Vagina (tissue), 2 donors: ENCODE results near the gene SAMD7.

Experiments
- CTCF ChIP-seq, 3 experiments: fragments of 450-650 bp in 2 of 3; fragments of 200-600 bp in 1 of 3; sonication (generic) in 1 of 3; IDR thresholded peaks; one replicate each; pipeline ENCODE4 v1.5.1; 2017 to 2019; ENCODE audit warnings: antibody characterized with exemption in 3 of 3, mild to moderate bottlenecking in 2 of 3, moderate library complexity in 2 of 3
- POLR2AphosphoS5 ChIP-seq, 2 donors: sonication (generic); formaldehyde crosslinking; IDR thresholded peaks; one replicate each; pipeline ENCODE4 v1.9.0; 2017; ENCODE audit warnings: antibody characterized with exemption in 2 of 2, mild to moderate bottlenecking in 2 of 2, low read depth in 1 of 2; ENCODE audit not compliant: insufficient read depth in 1 of 2

GRCh38 chr3:169879845-169880575 lies 31.4 kb upstream of the SAMD7 start:
- TF ChIP-seq CTCF (IDR thresholded peaks at IDR 0.05) = no peak
- no peak for TF ChIP-seq POLR2AphosphoS5 (IDR thresholded peaks at IDR 0.05; ENCODE audit: insufficient read depth in 1 of 2, low read depth in 1 of 2)
